ENCODE results near the gene SYTL3.
"Not testable (repeated sequence)": the region's sequence is repeated elsewhere in the genome, so short reads cannot be mapped to it uniquely, and the experiment has no call there.

The SYTL3 gene

DNA sequence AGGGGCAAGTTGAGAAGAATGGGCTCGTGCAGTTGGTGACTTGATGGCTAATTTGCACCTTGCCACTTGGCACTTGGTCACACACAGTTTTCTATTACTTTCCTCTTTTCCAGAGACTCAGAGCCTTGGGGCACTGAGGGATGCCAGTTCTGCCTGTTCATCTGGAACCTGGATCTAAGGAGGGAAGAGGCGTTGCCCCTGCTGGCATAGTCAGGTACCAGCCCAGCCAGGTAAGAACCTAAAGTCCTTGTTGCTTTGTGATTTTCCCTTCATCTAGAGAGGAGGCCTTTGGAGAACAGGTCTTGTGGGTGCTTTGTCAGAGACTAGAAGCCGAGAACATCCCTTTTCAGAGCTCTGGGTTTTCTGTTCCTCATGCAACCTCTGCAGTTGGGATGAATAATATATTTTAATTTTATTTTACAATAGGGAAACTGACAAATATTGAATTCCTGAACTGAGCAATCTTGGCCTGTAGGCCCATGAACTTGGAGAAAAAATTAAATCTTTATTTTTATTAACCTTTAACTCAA is 11.4 kb downstream of the SYTL3 start:
- H3K9me3 ChIP-seq (ENCODE audit: insufficient read depth, low read depth, low read length), result no peaks in the 10 kb centered on the region
- no peak overlapping the region for H3K27ac ChIP-seq (ENCODE audit: low read length)
- H3K4me3 ChIP-seq (ENCODE audit: low read length), result no peak overlapping the region
- H3K36me3 ChIP-seq (ENCODE audit: insufficient read depth, low read depth, low read length), result no peaks in the 10 kb centered on the region
- peaks cover 5% of the 10 kb centered on the region; the same call in 1 of the 2 replicates for H3K4me1 ChIP-seq (ENCODE audit: insufficient read depth, low read length)
- peaks cover 10% of the 10 kb centered on the region; the same call in 1 of the 2 replicates for H3K27me3 ChIP-seq (ENCODE audit: insufficient read depth, low read length)
- no peak overlapping the region for H3K9ac ChIP-seq (ENCODE audit: low read depth, low read length)

DNA sequence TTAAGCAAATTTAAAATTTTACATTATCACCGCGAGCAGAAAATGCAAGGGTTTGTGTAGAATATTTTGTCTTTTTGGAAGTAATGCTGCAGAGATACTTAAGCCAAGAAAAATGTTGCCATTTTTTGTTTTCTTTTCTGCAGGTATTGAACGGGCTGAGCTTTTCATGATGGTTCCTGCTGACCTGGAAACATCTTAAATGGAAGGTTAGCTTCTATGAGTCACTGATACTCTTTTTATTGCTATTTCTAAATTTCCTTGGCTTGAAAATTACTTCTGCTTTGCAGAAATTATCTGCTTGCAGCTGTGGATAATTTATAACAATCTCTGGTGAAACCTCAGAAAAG is 12.7 kb downstream of the SYTL3 start:
- Histone ChIP-seq H3K4me1 (ENCODE audit: insufficient read depth, low read length) (peaks cover 5% of the 10 kb centered on the region; the same call in 1 of the 2 replicates), H3K9ac (ENCODE audit: low read depth, low read length) (no peak overlapping the region), H3K4me3 (ENCODE audit: low read length) (no peak overlapping the region), H3K27me3 (ENCODE audit: insufficient read depth, low read length) (peaks cover 10% of the 10 kb centered on the region; the same call in 1 of the 2 replicates), H3K9me3 (ENCODE audit: insufficient read depth, low read depth, low read length) (no peaks in the 10 kb centered on the region), H3K36me3 (ENCODE audit: insufficient read depth, low read depth, low read length) (no peaks in the 10 kb centered on the region), H3K27ac (ENCODE audit: low read length) (no peak overlapping the region)

DNA sequence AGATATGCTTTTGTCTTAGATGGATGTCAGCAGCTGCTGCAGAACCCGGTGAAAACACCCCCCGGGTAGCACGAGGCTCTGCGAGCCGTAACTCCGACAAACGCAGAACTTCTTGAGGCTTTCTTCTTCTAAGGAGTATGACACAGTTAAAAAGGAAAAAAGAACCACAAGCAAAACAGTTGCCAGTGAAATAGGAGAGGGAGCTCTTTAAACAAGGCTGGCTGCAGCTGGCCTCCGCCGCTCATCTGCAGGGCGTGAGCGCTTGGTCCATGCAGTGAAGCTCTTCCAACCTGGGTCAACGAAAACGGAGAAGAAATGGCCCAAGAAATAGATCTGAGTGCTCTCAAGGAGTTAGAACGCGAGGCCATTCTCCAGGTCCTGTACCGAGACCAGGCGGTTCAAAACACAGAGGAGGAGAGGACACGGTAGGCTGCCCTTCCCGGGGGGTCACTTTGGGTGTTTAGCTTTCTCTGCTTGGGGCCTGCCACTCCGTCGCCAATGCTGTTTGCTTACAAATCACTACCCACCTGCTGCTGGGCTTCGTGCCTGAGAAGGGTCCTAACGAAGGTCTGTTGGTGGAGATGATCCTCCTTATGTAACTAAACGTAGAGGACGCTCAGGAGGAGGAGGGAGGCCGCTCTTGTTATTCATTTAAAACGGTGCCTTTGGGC is 13.2 kb downstream of the SYTL3 start:
- no peak overlapping the region for H3K9ac ChIP-seq (ENCODE audit: low read depth, low read length)

GRCh38 chr6:158663625-158664165 is 13.8 kb downstream of the SYTL3 start:
- no peaks in the 10 kb centered on the region for H3K9me3 ChIP-seq (ENCODE audit: insufficient read depth, low read depth, low read length)
- peaks cover 10% of the 10 kb centered on the region; the same call in 1 of the 2 replicates for H3K27me3 ChIP-seq (ENCODE audit: insufficient read depth, low read length)
- H3K27ac ChIP-seq (ENCODE audit: low read length), result no peak overlapping the region
- H3K9ac ChIP-seq (ENCODE audit: low read depth, low read length), result no peak overlapping the region
- peaks cover 5% of the 10 kb centered on the region; the same call in 1 of the 2 replicates for H3K4me1 ChIP-seq (ENCODE audit: insufficient read depth, low read length)
- no peaks in the 10 kb centered on the region for H3K36me3 ChIP-seq (ENCODE audit: insufficient read depth, low read depth, low read length)
- no peak overlapping the region for H3K4me3 ChIP-seq (ENCODE audit: low read length)

More for the DNA sequence above, 13.2 kb downstream of the SYTL3 start:
- Histone ChIP-seq H3K36me3 (ENCODE audit: insufficient read depth, low read depth, low read length) (no peaks in the 10 kb centered on the region), H3K9me3 (ENCODE audit: insufficient read depth, low read depth, low read length) (no peaks in the 10 kb centered on the region), H3K4me3 (ENCODE audit: low read length) (no peak overlapping the region), H3K27ac (ENCODE audit: low read length) (no peak overlapping the region), H3K4me1 (ENCODE audit: insufficient read depth, low read length) (peaks cover 5% of the 10 kb centered on the region; the same call in 1 of the 2 replicates), H3K27me3 (ENCODE audit: insufficient read depth, low read length) (peaks cover 10% of the 10 kb centered on the region; the same call in 1 of the 2 replicates)

GRCh38 chr6:158665332-158665731 is 15.5 kb downstream of the SYTL3 start:
- H3K9me3 ChIP-seq (ENCODE audit: insufficient read depth, low read depth, low read length), result no peaks in the 10 kb centered on the region
- H3K27ac ChIP-seq (ENCODE audit: low read length), result no peak overlapping the region
- no peak overlapping the region for H3K9ac ChIP-seq (ENCODE audit: low read depth, low read length)
- no peaks in the 10 kb centered on the region for H3K36me3 ChIP-seq (ENCODE audit: insufficient read depth, low read depth, low read length)
- peaks cover 10% of the 10 kb centered on the region; the same call in 1 of the 2 replicates for H3K27me3 ChIP-seq (ENCODE audit: insufficient read depth, low read length)
- H3K4me1 ChIP-seq (ENCODE audit: insufficient read depth, low read length), result peaks cover 5% of the 10 kb centered on the region; the same call in 1 of the 2 replicates
- no peak overlapping the region for H3K4me3 ChIP-seq (ENCODE audit: low read length)

DNA sequence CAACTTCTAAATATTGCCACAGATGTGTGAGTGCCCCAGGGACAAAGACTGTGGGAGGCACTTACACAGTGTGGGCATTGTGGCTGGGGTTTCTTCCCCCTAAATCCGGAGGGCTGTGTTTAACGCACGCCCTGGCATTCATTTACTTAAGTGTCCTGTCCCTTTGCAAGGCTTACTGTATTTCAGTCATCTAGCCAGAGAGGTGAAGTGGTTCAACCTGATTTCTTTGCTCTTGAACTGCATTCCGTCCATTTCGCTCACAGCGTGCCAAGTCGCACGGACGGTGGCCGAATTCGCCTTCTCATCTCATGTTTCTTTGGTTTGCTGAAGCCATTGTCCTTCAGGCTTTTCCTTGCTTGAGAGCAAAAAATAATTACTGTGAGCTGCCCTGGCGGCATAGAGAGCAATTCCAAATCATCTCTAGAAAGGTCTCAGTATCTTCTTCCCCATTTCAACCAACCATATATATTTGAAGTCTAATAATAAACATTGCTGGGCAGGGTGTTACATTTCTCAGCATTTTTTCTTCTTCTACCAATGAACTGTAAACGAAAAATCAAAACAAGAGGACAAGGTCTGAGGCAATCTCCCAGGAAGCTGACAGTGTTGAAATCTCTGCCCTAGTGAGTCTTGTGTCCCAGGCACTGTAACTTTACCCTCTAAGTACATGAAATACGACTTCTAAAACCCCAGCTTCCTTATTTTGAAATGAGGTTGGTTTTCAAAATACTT is 16.9 kb downstream of the SYTL3 start:
- no peaks in the 10 kb centered on the region for H3K9me3 ChIP-seq (ENCODE audit: insufficient read depth, low read depth, low read length)
- H3K4me1 ChIP-seq (ENCODE audit: insufficient read depth, low read length), result peaks cover 5% of the 10 kb centered on the region; the same call in 1 of the 2 replicates
- no peak overlapping the region for H3K27ac ChIP-seq (ENCODE audit: low read length)
- H3K4me3 ChIP-seq (ENCODE audit: low read length), result no peak overlapping the region
- H3K9ac ChIP-seq (ENCODE audit: low read depth, low read length), result no peak overlapping the region
- H3K36me3 ChIP-seq (ENCODE audit: insufficient read depth, low read depth, low read length), result no peaks in the 10 kb centered on the region
- H3K27me3 ChIP-seq (ENCODE audit: insufficient read depth, low read length), result peaks cover 10% of the 10 kb centered on the region; the same call in 1 of the 2 replicates

- Histone ChIP-seq H3K27me3 (ENCODE audit: insufficient read depth, low read length) (peaks cover 10% of the 10 kb centered on the region; the same call in 1 of the 2 replicates), H3K4me3 (ENCODE audit: low read length) (no peak overlapping the region), H3K9ac (ENCODE audit: low read depth, low read length) (no peak overlapping the region), H3K36me3 (ENCODE audit: insufficient read depth, low read depth, low read length) (no peaks in the 10 kb centered on the region), H3K4me1 (ENCODE audit: insufficient read depth, low read length) (peaks cover 5% of the 10 kb centered on the region; the same call in 1 of the 2 replicates), H3K9me3 (ENCODE audit: insufficient read depth, low read depth, low read length) (no peaks in the 10 kb centered on the region), H3K27ac (ENCODE audit: low read length) (no peak overlapping the region)
Observed at GRCh38 chr6:158667360-158667981, 17.6 kb downstream of the SYTL3 start.

GRCh38 chr6:158668707-158669103 is 18.9 kb downstream of the SYTL3 start:
- H3K9ac ChIP-seq (ENCODE audit: low read depth, low read length), result no peak overlapping the region
- no peak overlapping the region for H3K27ac ChIP-seq (ENCODE audit: low read length)
- no peaks in the 10 kb centered on the region for H3K36me3 ChIP-seq (ENCODE audit: insufficient read depth, low read depth, low read length)
- no peaks in the 10 kb centered on the region; the same call in 1 of the 2 replicates for H3K4me1 ChIP-seq (ENCODE audit: insufficient read depth, low read length)
- H3K4me3 ChIP-seq (ENCODE audit: low read length), result no peak overlapping the region
- no peaks in the 10 kb centered on the region for H3K9me3 ChIP-seq (ENCODE audit: insufficient read depth, low read depth, low read length)
- peaks cover 4% of the 10 kb centered on the region; the same call in 1 of the 2 replicates for H3K27me3 ChIP-seq (ENCODE audit: insufficient read depth, low read length)

- Histone ChIP-seq H3K36me3 (ENCODE audit: insufficient read depth, low read depth, low read length) (no peaks in the 10 kb centered on the region), H3K4me1 (ENCODE audit: insufficient read depth, low read length) (no peaks in the 10 kb centered on the region), H3K9ac (ENCODE audit: low read depth, low read length) (no peak overlapping the region), H3K27me3 (ENCODE audit: insufficient read depth, low read length) (no peaks in the 10 kb centered on the region; the same call in 1 of the 2 replicates), H3K9me3 (ENCODE audit: insufficient read depth, low read depth, low read length) (no peaks in the 10 kb centered on the region), H3K4me3 (ENCODE audit: low read length) (no peak overlapping the region), H3K27ac (ENCODE audit: low read length) (no peak overlapping the region)
Observed at GRCh38 chr6:158669145-158670035, 19.5 kb downstream of the SYTL3 start.

DNA sequence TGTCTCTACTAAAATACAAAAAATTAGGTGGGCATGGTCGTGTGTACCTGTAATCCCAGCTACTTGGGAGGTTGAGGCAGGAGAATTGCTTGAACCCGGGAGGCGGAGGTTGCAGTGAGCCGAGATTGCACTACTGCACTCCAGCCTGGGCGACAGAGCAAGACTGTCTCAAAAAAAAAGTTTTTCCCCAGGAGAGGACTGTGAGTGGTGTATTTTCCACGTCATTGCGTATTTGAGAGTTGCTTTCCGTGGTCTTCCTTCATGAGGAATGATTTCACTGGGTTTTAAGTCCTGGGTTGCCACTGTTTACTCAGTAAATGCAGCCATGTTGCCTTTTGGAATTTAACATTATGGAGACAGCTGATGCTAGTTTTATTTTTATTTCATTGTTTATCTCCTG is 22.3 kb downstream of the SYTL3 start:
- H3K4me1 ChIP-seq (ENCODE audit: insufficient read depth, low read length); H3K27me3 ChIP-seq (ENCODE audit: insufficient read depth, low read length); H3K27ac ChIP-seq (ENCODE audit: low read length); H3K9ac ChIP-seq (ENCODE audit: low read depth, low read length); H3K9me3 ChIP-seq (ENCODE audit: insufficient read depth, low read depth, low read length); H3K4me3 ChIP-seq (ENCODE audit: low read length); H3K36me3 ChIP-seq (ENCODE audit: insufficient read depth, low read depth, low read length): not testable (repeated sequence)
